HL-60 (cell line): ENCODE results near the gene SMAD2.

Experiments
- DNase-seq, 2 experiments: peaks; one replicate each; pipeline ENCODE4 v3.0.0-alpha.2; 2010 to 2020; ENCODE audit warnings: low read depth in 1 of 2, low spot score in 1 of 2
- H3K27ac ChIP-seq: fragments of 250-450 bp; sonication (Bioruptor Pico); replicated peaks from 2 replicates; pipeline ENCODE4 v1.5.1; 2020; ENCODE audit warnings: mild to moderate bottlenecking, moderate library complexity
- H3K27me3 ChIP-seq: fragments of 250-450 bp; sonication (Bioruptor Pico); 2 replicates; pipeline ENCODE4 v1.5.1; 2021; ENCODE audit warnings: mild to moderate bottlenecking, moderate library complexity; ENCODE audit not compliant: insufficient read depth, poor library complexity, severe bottlenecking
- H3K4me3 ChIP-seq: replicated peaks from 2 replicates; pipeline ENCODE4 v1.5.1; 2011; ENCODE audit warnings: mild to moderate bottlenecking, control low read depth, low read length; ENCODE audit not compliant: insufficient read depth
- GABPA ChIP-seq: IDR thresholded peaks from 2 replicates; pipeline ENCODE4 v1.6.1; 2012; ENCODE audit warnings: low read depth
- POLR2AphosphoS5 ChIP-seq: IDR thresholded peaks from 2 replicates; pipeline ENCODE4 v1.6.1; 2012; ENCODE audit warnings: low read depth
- SPI1 ChIP-seq: IDR thresholded peaks from 2 replicates; pipeline ENCODE4 v1.6.1; 2012; ENCODE audit warnings: low read depth, mild to moderate bottlenecking, borderline replicate concordance
- TF ChIP-seq, protein P1 (sequence below): IDR thresholded peaks from one replicate; pipeline ENCODE4 v1.5.1; 2011; ENCODE audit warnings: low read length, control low read depth, inconsistent platforms; ENCODE audit not compliant: insufficient read depth
- TF ChIP-seq, protein P2 (sequence below): IDR thresholded peaks from 2 replicates; pipeline ENCODE4 v1.6.1; 2012; ENCODE audit warnings: low read depth; ENCODE audit not compliant: insufficient replicate concordance

Gene SMAD2

DNA sequence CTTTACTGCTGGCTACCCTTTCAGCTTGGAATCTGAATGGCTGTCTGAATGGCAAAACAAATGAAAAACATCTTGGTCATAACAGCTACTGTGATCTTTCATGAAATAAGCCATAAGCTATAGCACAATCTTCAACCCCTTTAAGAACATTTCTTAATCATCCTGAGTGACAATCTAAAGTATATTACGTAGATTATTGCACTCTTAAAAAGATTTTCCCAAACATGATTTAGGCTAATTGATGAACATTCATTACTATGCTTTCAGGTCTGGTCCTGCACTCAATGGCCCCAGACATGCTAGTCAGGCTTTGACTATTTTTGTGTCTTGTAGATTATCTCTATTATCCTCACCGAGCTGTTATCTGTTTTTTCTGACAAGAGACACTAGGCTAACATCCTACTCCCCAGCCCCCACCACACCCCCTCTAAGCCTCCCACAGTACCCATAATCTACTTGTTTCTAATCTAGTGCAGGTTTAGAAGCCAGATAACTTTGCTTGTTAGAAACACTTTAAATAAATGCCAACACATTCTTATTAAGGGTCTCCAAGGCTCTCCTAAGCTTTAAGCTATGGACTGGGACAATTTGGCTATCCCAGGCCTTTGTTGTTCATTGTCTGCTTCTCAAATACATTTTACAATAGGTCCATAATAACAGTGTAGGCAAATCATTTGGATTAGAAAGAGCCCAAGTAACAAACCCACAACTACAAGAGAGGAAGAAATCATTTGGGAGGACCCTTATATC, 4.2 kb downstream of the SMAD2 start:
- TF ChIP-seq POLR2AphosphoS5 (no peak), GABPA (no peak), SPI1 (no peak)
- TF ChIP-seq, protein P1, sequence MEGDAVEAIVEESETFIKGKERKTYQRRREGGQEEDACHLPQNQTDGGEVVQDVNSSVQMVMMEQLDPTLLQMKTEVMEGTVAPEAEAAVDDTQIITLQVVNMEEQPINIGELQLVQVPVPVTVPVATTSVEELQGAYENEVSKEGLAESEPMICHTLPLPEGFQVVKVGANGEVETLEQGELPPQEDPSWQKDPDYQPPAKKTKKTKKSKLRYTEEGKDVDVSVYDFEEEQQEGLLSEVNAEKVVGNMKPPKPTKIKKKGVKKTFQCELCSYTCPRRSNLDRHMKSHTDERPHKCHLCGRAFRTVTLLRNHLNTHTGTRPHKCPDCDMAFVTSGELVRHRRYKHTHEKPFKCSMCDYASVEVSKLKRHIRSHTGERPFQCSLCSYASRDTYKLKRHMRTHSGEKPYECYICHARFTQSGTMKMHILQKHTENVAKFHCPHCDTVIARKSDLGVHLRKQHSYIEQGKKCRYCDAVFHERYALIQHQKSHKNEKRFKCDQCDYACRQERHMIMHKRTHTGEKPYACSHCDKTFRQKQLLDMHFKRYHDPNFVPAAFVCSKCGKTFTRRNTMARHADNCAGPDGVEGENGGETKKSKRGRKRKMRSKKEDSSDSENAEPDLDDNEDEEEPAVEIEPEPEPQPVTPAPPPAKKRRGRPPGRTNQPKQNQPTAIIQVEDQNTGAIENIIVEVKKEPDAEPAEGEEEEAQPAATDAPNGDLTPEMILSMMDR, result no peak
- TF ChIP-seq, protein P2, sequence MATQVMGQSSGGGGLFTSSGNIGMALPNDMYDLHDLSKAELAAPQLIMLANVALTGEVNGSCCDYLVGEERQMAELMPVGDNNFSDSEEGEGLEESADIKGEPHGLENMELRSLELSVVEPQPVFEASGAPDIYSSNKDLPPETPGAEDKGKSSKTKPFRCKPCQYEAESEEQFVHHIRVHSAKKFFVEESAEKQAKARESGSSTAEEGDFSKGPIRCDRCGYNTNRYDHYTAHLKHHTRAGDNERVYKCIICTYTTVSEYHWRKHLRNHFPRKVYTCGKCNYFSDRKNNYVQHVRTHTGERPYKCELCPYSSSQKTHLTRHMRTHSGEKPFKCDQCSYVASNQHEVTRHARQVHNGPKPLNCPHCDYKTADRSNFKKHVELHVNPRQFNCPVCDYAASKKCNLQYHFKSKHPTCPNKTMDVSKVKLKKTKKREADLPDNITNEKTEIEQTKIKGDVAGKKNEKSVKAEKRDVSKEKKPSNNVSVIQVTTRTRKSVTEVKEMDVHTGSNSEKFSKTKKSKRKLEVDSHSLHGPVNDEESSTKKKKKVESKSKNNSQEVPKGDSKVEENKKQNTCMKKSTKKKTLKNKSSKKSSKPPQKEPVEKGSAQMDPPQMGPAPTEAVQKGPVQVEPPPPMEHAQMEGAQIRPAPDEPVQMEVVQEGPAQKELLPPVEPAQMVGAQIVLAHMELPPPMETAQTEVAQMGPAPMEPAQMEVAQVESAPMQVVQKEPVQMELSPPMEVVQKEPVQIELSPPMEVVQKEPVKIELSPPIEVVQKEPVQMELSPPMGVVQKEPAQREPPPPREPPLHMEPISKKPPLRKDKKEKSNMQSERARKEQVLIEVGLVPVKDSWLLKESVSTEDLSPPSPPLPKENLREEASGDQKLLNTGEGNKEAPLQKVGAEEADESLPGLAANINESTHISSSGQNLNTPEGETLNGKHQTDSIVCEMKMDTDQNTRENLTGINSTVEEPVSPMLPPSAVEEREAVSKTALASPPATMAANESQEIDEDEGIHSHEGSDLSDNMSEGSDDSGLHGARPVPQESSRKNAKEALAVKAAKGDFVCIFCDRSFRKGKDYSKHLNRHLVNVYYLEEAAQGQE, result no peak
- H3K27ac ChIP-seq, result no peak overlapping the region
- no peaks in the 10 kb centered on the region for H3K27me3 ChIP-seq
- H3K4me3 ChIP-seq, result no peak overlapping the region
- no peak for DNase-seq

DNA sequence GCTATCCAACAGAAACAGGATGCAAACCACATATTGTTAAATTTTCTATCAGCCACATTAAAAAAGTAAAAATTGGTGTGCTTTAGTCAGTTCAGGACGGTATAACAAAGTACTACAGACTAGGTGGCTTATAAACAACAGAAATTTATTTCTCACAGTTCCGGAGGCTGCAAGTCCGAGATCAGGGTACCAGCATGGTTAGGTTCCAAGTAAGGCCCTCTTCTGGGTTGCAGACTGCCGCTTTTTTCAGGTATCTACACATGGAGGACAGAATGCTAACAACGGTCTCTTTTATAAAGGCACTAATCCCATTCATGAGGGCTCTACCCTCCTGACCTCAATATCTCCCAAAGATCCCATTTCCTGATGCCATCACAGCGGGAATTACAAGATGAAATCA, 10.5 kb downstream of the SMAD2 start:
- Histone ChIP-seq H3K4me3 (no peak overlapping the region), H3K27ac (no peak overlapping the region), H3K27me3 (no peaks in the 10 kb centered on the region)
- TF ChIP-seq POLR2AphosphoS5 (no peak), SPI1 (no peak), GABPA (no peak)
- TF ChIP-seq, protein P1, result no peak
- TF ChIP-seq, protein P2, result no peak
- DNase-seq, result no peak

DNA sequence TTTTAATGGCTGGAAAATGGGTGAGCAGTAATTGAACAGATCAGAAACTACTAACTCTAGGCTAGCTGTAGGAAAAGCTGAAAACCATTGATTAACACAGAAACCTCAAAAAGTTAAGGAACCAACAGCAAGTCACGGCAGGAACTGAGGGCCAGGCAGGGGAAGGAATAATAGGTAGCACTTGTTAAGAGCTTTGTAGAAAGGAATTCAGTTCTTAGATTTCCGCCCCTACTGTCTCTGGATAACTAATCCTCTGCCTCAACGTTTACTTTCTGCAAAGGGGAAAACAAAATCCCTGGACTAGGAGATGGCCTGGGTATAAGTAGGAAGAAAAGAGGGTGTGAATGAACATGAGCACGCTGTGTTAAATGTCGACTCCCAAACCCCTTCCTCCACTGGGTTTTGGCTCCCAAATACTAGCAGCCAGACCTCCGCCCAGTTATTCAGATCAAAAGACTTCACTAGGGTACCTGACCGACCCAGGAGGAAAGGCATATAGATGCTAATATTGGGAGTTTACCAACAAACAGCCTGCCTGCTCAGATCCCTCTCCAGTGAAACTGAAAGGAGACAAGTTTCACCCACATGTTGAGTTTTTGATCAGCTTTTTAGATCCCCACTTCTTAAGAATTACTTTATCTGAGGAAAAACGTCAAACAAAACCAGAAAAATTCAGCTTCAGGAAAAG, 12.4 kb downstream of the SMAD2 start:
- no peak overlapping the region for H3K27ac ChIP-seq

More for the DNA sequence above, 12.4 kb downstream of the SMAD2 start:
- Histone ChIP-seq H3K4me3 (no peak overlapping the region), H3K27me3 (no peaks in the 10 kb centered on the region)
- TF ChIP-seq SPI1, result no peak
- TF ChIP-seq, protein P2, result no peak
- TF ChIP-seq, protein P1, result no peak
- no peak for TF ChIP-seq GABPA
- TF ChIP-seq POLR2AphosphoS5, result no peak
- DNase-seq, result no peak
